Renal cortical epithelial cell (primary cell): ENCODE results near the gene PNPLA2. TPM values are rescaled to one million over a fixed set of nuclear protein-coding genes. Genes with fewer than 3 reads are reported as not detected.
A peak's percentile ranks its signal among the peaks of the same experiment; 100 is the strongest.

Source experiments
- DNase-seq: peaks from one replicate; pipeline ENCODE4 v3.0.0-alpha.2; 2011; ENCODE audit warnings: low read depth
- total RNA-seq: library from RNA; depleted of rRNA; stranded (reverse); fragments of >200 nt; gene quantifications from 2 replicates; pipeline ENCODE4 v1.2.3, GENCODE V29; 2014

PNPLA2 gene
- total RNA-seq, 1 donor from 2014 or later, result 60.1 TPM

DNA sequence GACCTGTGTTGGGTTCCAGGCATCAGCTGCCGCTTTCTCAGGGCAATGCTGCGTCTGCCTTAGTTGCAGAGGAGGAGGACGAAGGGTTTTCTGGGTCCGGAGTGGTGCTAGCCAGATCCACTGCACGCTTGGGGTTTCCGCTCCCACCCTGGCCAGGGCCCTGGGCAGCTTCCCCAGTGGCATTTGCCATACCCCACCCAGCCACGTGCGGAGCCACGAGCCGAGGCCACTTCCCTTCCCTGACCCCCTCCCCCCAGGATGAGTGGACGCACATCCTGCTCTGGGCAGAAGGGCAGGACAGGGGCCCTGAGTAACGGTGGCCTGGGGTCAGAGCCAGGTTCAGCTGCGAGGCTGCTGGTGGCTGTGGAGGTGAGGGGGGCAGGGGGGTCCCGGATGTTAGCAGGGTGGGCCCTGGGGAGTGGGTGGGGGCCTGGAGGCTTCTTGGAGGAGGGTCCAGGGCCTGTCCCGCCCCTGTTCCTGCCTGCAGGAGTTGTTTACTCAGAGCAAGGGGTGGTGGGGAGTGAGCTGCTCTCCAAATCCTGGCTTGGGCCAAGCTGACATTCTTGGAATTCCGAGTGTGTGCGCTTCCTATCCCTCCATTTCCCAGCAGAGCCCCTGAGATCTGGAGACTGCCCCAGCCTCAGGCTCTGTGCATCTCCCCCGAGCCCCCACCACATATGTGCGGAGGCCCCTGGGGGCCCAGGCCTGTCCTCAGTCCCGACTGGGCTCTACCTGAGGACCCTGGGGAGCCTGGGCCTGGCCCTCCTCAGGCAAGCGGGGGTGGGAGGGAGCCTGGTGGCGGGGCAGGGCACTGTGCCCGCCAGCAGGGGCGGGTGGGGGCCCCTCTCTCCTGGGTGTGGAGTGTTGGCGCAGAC is 25.3 kb downstream of the PNPLA2 start:
- DNase-seq, result peak; percentile 90

- peak; percentile 88 for DNase-seq
Measured at GRCh38 chr11:844693-845644, 26.3 kb downstream of the PNPLA2 start.

GRCh38 chr11:845872-846495 is 27.3 kb downstream of the PNPLA2 start:
- no peak for DNase-seq

GRCh38 chr11:846496-847098 is 27.9 kb downstream of the PNPLA2 start:
- DNase-seq, result no peak

GRCh38 chr11:847876-848275 is 29.2 kb downstream of the PNPLA2 start:
- DNase-seq, result no peak

- no peak for DNase-seq
Measured at GRCh38 chr11:848380-848931, 29.7 kb downstream of the PNPLA2 start.

DNA sequence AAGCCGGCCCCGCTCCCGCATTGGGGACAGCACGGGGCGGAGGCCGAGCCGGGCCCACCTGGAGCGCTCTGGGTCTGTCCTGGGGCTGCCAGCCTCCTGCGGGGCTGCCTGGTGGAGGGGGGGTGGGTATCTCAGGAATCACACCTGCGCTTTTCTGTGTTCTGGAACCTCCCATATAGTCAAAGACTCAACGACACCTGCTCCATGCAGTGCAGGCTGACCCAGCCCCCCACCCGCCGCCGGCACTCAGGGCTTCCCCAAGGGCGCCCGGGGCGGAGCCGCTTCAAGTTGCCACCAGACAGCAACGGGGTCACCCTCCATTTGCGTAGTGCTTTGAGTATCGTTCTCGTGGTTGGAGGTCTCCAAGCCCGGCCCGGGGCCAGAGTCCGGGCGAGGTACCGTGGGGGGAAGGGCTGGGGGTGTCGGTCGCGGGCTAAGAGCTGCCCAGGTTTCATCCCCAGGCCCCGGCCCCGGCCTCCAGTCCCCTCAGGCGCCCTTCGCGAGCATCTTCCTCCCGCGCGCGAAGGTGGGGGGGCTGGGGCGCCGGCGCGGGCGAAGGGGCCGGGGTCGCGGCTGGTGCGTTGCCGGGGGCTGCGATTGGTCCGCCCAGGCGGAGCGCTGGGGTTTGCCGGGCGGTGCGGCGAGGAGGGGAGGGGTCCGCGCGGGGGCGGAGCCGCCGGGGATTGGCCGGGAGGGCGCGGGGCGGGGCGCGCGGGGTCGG is 30.6 kb downstream of the PNPLA2 start:
- no peak for DNase-seq

DNA sequence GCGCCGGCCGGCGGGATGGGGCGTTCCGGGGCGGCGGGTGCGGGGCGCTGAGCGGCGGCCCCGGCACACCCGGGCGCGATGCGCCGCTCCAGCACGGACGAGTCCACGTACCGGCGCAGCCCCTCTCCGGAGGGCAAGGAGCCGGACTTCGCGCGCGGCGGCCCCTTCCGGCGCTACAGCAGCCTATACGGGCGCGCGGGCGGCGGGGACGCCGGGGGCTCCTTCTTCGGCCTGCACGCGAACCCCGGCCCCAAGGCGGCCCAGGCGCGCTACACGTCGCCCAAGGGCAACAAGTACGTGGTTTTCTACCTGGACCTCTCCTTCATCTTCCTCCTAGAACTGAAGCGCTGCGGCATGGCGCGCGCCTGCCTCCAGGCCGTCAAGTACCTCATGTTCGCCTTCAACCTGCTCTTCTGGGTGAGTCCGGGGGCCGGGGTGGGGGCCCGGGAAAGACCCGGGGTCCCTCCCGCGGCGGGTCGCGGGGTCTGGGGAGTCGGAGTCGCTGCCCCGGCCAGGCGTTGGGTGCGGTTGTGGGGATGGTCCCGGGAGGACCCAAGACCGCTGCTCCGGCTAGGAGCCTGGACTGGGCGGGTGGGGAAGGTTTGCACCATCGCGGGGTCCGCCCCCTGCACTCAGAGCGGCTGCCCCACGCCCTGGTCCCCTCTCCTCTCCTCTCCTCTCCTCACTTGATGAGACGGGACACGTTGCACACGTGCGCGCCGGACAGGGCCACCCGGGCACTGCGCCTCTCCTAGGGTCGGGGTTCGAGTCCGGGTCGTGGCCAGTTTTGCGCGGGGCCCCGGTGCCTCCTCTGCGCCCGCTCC is 31.4 kb downstream of the PNPLA2 start:
- DNase-seq, result no peak

- DNase-seq, result no peak
Measured at GRCh38 chr11:850775-851763, 32.4 kb downstream of the PNPLA2 start.

GRCh38 chr11:852762-853161 is 34.0 kb downstream of the PNPLA2 start:
- DNase-seq, result no peak

- no peak for DNase-seq
Measured at GRCh38 chr11:853682-854448, 35.2 kb downstream of the PNPLA2 start.

- no peak for DNase-seq
Measured at GRCh38 chr11:854601-855329, 36.1 kb downstream of the PNPLA2 start.

GRCh38 chr11:855330-855674 is 36.6 kb downstream of the PNPLA2 start:
- no peak for DNase-seq

- no peak for DNase-seq
Measured at GRCh38 chr11:855796-856195, 37.1 kb downstream of the PNPLA2 start.

- no peak for DNase-seq
Measured at GRCh38 chr11:856397-856796, 37.7 kb downstream of the PNPLA2 start.

DNA sequence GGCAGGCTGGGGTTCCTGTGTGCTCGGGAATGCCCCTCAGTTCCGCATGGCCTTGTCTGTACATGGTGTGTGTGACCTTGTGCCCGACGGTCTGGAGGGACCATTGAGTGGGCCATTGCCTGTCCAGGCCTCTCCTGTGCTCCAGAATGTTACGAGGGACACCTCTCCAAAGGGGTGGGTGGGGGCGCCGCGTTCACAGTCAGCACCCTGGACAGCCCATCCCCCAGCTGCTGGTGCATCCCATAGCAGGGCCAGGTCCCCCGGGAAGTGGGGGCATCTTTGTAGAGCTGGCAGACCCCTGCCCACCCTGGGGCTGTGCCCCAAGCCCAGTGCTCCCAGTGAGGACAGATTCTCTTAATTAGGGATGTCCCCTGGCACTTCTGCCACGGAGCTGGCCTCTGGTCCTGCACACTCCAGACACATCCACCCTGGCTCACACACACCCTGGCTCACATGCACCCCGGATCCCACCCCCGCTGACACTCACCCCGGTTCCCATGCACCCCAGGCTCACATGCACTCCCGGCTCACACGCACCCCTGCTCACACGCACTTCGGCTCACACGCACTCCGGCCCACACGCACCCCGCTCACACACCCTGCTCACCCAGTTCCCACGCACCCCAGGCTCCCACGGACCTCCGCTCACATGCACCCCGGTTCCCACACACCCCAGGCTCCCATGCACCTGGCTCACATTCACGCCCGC is 39.5 kb downstream of the PNPLA2 start:
- DNase-seq, result no peak
